OCI-LY3 (cell line): ENCODE measurements around the gene AFMID.

ENCODE experiments used
- CTCF ChIP-seq: fragments of 200-600, 300-600 bp; sonication (generic); IDR thresholded peaks from 2 replicates; pipeline ENCODE4 v1.5.1; 2014; ENCODE audit warnings: antibody characterized with exemption, low read length, low read depth
- EZH2phosphoT487 ChIP-seq: fragments of 200-600 bp; shearing (Covaris generic); IDR thresholded peaks from 2 replicates; pipeline ENCODE4 v1.6.1; 2018; ENCODE audit warnings: antibody characterized with exemption, mixed run types, low read depth

DNA sequence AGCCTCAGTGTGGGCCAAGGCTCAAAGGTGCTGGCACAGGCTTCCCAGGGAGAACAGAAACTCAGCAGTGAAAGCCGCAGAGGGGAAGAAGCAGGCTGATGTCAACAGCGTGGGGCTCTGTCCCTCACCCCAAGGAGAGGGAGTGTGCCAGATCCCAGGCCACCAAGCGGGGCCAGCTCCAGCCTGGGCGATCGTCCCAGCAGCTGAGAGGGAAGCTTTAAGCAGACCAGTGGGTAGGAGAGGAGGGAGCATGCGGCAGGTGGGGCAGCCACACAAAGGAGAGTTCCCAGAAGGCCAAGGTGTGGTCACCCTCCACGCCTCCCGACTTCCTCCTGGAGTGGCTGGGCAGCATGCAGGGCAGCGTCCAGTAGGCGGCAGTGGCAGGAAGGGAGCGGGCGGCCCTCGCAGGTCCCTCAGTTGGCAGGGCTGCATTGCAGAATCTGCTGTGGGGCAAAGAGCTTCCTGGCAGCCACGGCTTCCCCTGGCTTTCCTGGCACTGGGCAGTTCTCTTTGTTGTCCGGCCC lies 12.8 kb upstream of the AFMID start:
- TF ChIP-seq CTCF = peak; percentile 7; the same call in 1 of the 2 replicates
- no peak for TF ChIP-seq EZH2phosphoT487
